CD4-positive, alpha-beta T cell treated with Interleukin-6 for 4 hours (primary cell): ENCODE measurements around the gene RPAP3.

Experiments used
- DNase-seq: peaks from one replicate; pipeline ENCODE4 v3.0.0-alpha.2; 2020; ENCODE audit warnings: mixed read lengths

RPAP3 gene

GRCh38 chr12:47705566-47706425 lies at the start of gene RPAP3:
Gene RPAP3 (minus strand): TSS chr12:47706030. CDS start chr12:47702840, 3,190 bp downstream.
- peak; percentile 99 for DNase-seq

GRCh38 chr12:47754881-47755280 lies 49.1 kb upstream of the RPAP3 start:
- no peak for DNase-seq

- DNase-seq = no peak
These were observed 48.3 kb upstream of the RPAP3 start for GRCh38 chr12:47754126-47754525.

GRCh38 chr12:47753021-47754001 lies 47.5 kb upstream of the RPAP3 start:
- no peak for DNase-seq

GRCh38 chr12:47752552-47752951 lies 46.7 kb upstream of the RPAP3 start:
- no peak for DNase-seq

GRCh38 chr12:47752121-47752520 lies 46.3 kb upstream of the RPAP3 start:
- DNase-seq = no peak

GRCh38 chr12:47751561-47751960 lies 45.7 kb upstream of the RPAP3 start:
- DNase-seq = no peak

GRCh38 chr12:47750916-47751470 lies 45.2 kb upstream of the RPAP3 start:
- DNase-seq = no peak

GRCh38 chr12:47750229-47750798 lies 44.5 kb upstream of the RPAP3 start:
- DNase-seq = no peak

- DNase-seq = no peak
These were observed 43.1 kb upstream of the RPAP3 start for GRCh38 chr12:47748899-47749298.

- no peak for DNase-seq
These were observed 42.6 kb upstream of the RPAP3 start for GRCh38 chr12:47748507-47748828.

- DNase-seq = no peak
These were observed 42.0 kb upstream of the RPAP3 start for GRCh38 chr12:47747596-47748506.

- DNase-seq = no peak
These were observed 41.3 kb upstream of the RPAP3 start for GRCh38 chr12:47747126-47747525.

GRCh38 chr12:47746523-47746922 lies 40.7 kb upstream of the RPAP3 start:
- DNase-seq = no peak

GRCh38 chr12:47746073-47746472 lies 40.2 kb upstream of the RPAP3 start:
- no peak for DNase-seq

- DNase-seq = no peak
These were observed 39.7 kb upstream of the RPAP3 start for GRCh38 chr12:47745485-47746041.

- no peak for DNase-seq
These were observed 39.1 kb upstream of the RPAP3 start for GRCh38 chr12:47744778-47745436.

GRCh38 chr12:47744005-47744651 lies 38.3 kb upstream of the RPAP3 start:
- DNase-seq = peak; percentile 83

GRCh38 chr12:47743311-47743860 lies 37.6 kb upstream of the RPAP3 start:
- no peak for DNase-seq

- DNase-seq = peak; percentile 78
These were observed 36.5 kb upstream of the RPAP3 start for GRCh38 chr12:47742253-47742825.
